ENCODE results near the gene PLEKHM2.
"Not testable (repeated sequence)": the region's sequence is repeated elsewhere in the genome, so short reads cannot be mapped to it uniquely, and the experiment has no call there.

The PLEKHM2 gene, protein sequence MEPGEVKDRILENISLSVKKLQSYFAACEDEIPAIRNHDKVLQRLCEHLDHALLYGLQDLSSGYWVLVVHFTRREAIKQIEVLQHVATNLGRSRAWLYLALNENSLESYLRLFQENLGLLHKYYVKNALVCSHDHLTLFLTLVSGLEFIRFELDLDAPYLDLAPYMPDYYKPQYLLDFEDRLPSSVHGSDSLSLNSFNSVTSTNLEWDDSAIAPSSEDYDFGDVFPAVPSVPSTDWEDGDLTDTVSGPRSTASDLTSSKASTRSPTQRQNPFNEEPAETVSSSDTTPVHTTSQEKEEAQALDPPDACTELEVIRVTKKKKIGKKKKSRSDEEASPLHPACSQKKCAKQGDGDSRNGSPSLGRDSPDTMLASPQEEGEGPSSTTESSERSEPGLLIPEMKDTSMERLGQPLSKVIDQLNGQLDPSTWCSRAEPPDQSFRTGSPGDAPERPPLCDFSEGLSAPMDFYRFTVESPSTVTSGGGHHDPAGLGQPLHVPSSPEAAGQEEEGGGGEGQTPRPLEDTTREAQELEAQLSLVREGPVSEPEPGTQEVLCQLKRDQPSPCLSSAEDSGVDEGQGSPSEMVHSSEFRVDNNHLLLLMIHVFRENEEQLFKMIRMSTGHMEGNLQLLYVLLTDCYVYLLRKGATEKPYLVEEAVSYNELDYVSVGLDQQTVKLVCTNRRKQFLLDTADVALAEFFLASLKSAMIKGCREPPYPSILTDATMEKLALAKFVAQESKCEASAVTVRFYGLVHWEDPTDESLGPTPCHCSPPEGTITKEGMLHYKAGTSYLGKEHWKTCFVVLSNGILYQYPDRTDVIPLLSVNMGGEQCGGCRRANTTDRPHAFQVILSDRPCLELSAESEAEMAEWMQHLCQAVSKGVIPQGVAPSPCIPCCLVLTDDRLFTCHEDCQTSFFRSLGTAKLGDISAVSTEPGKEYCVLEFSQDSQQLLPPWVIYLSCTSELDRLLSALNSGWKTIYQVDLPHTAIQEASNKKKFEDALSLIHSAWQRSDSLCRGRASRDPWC

DNA sequence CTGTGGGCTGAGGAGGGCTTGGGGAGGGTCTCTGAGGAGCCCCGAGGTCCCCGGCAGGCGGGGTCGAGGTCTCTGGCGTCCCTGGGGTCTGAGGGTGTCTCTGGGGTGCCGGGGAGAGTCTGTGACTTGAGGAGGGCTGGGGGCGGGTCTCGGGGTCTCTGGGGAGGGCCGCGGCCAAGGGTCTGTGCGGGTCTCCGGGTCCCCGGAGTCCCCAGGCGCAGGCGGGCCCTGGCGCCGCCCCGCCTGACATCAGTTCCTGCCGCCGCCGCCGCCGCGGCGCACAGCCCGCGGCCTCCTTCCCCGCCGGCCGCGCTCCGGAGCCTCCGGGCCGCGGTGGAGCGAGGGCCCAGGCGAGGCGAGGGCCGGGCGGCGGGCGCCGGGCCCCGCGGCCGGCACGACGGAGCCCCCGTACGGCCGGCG, at the start of gene PLEKHM2:
Gene PLEKHM2 (plus strand): TSS at position 279 of the 420 bp plus-strand sequence. CDS start 239 bp downstream, outside the sequence.
- DNase-seq (ENCODE audit: low spot score): peak; percentile 43

- no peak for DNase-seq (ENCODE audit: low spot score)
Measured at GRCh38 chr1:15636436-15636835, 47.7 kb upstream of the PLEKHM2 start.

DNA sequence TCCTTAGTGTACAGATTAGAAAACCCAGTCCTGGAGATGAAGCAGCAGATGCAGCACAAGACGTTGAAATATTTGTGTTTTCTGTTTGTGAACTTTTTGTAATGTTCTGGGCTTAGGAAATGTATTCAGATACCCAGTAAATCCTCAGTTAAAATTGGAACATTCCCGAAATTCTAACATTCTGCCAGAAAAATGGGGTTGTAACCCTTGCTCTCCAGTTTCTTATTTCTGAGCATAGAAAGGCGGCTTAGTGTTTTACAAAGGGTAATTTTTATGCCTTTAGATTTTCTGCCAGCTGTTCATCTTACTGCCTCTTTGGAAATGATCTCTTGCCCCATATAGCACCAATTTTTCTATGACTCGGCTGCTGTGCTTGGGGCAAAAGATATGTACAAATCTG, 46.3 kb upstream of the PLEKHM2 start:
- DNase-seq (ENCODE audit: low spot score): no peak

GRCh38 chr1:15639262-15639661, 44.9 kb upstream of the PLEKHM2 start:
- no peak for DNase-seq (ENCODE audit: low spot score)

DNA sequence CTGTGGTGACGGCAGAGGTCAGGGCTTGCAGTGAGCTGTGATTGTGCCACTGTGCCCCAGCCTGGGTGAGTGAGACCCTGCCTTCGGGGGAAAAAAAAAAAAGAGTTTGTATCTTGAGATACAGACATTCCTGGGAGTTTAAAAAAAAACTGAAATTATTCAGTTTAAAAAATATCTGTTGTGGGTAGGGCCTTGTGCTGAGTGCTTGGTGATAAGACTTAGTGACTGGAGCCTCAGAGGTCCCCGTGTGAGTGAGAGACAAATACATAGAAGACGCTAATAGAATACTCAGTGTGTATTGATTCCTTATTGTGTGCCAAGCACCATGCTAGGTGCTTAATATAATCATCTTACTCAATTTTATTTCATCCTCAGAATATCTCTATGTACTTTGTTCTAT, 44.2 kb upstream of the PLEKHM2 start:
- no peak for DNase-seq (ENCODE audit: low spot score)

- DNase-seq (ENCODE audit: low spot score): no peak
Measured at GRCh38 chr1:15640667-15641066, 43.5 kb upstream of the PLEKHM2 start.

- no peak for DNase-seq (ENCODE audit: low spot score)
Measured at GRCh38 chr1:15649937-15650336, 34.2 kb upstream of the PLEKHM2 start.

- no peak for DNase-seq (ENCODE audit: low spot score)
Measured at GRCh38 chr1:15650433-15650832, 33.7 kb upstream of the PLEKHM2 start.

- DNase-seq (ENCODE audit: low spot score): not testable (repeated sequence)
Measured at GRCh38 chr1:15652130-15652529, 32.0 kb upstream of the PLEKHM2 start.

- no peak for DNase-seq (ENCODE audit: low spot score)
Measured at GRCh38 chr1:15654091-15654690, 29.9 kb upstream of the PLEKHM2 start.

DNA sequence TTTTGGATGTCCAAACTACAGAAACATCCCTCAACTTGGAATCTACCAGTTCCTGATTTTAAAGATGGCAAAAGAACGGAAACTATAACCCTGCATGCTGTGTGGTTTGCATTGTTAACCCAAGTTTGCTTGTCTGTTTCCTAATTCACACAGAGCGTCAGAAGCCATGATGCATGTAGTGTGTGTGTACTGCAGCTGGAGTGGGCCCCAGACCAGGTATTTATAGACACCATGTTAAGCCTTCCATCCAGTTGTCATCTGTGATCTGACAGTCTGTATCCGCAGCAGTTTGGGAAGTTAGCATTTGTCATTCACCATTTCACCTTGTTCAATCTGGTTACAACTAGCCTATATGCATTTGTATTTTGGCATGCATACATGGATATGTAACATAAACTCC, 27.7 kb upstream of the PLEKHM2 start:
- DNase-seq (ENCODE audit: low spot score): no peak

GRCh38 chr1:15657021-15657420, 27.1 kb upstream of the PLEKHM2 start:
- no peak for DNase-seq (ENCODE audit: low spot score)

DNA sequence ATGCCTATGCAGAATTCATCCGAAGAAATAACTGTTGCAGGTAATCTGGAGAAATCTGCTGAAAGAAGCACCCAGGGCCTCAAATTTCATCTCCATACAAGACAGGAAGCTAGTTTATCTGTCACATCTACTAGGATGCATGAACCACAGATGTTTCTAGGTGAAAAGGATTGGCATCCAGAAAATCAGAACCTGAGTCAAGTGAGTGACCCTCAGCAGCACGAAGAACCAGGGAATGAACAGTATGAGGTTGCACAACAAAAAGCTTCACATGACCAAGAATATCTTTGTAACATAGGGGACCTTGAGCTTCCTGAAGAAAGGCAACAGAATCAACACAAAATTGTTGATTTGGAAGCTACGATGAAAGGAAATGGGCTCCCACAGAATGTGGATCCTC, 24.0 kb upstream of the PLEKHM2 start:
- no peak for DNase-seq (ENCODE audit: low spot score)

- DNase-seq (ENCODE audit: low spot score): no peak
Measured at GRCh38 chr1:15662477-15662876, 21.6 kb upstream of the PLEKHM2 start.

- no peak for DNase-seq (ENCODE audit: low spot score)
Measured at GRCh38 chr1:15663925-15664324, 20.2 kb upstream of the PLEKHM2 start.

GRCh38 chr1:15667362-15667761, 16.8 kb upstream of the PLEKHM2 start:
- DNase-seq (ENCODE audit: low spot score): no peak

DNA sequence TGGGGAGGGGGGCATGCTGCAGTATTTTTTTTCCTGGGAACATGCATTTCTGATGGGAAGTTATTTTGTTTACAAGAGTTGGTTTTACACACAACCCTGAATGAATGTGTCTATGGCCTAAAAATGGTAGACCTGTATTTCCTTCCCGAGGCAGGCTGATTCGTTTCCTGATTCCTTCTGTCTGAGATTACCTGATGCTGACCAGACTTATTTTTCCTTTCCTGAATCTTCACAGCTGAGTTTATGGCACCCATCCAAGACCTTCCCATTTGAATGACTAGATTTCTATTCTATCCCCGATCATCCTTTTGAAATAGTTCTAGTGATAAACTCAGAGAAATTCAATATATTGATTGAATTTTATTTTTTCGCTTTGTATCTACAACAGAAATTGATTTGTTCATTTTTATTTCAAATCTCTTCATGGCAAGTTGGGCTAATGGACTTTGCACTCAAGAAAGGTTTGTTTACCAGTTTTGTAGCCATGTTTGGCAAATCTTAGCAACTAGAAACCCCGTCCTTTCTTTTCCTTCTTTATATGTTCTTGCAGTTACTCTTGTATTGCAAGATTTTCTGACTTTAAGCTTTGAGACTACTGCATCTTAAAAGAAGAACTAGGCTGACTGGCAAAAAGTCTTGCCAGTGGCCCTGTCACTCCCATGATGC, 15.9 kb upstream of the PLEKHM2 start:
- no peak for DNase-seq (ENCODE audit: low spot score)

DNA sequence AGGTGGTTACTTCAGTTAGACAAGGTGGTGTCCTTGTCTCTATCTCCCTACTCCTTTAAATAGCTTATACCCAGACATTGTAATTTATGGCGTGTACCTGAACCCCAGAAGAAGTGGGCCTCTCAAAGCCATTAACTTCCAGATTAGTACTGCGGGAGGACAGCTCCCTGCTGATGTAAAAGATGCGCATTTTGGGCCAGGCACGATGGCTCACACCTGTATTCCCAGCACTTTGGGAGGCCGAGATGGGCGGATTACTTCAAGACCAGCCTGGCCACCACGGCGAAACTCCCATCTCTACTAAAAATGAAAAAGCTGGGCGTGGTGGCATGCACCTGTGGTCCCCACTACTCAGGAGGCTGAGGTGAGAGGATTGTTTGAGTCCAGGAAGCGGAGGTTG, 15.0 kb upstream of the PLEKHM2 start:
- no peak for DNase-seq (ENCODE audit: low spot score)

DNA sequence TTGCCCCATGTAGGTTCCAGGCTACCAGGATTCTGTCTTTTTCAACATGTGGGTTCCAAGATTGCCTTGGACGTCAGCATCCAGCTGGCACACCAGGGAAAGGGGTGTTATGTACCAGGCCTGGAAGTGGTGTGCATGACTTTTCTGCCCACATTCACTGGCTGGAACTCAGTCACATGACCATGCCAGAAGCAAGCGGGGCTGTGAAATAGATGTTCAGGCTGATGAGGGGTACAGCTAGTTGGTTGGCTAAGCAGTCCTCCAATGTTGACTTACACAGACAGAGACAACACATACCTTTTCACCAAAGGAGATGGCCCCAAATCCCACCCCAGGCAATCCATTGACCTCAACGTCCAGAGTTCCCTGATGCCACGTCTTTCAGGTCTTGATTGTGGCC, 14.3 kb upstream of the PLEKHM2 start:
- no peak for DNase-seq (ENCODE audit: low spot score)

- no peak for DNase-seq (ENCODE audit: low spot score)
Measured at GRCh38 chr1:15671430-15671829, 12.7 kb upstream of the PLEKHM2 start.

- no peak for DNase-seq (ENCODE audit: low spot score)
Measured at GRCh38 chr1:15674386-15675159, 9.5 kb upstream of the PLEKHM2 start.

All from CD4-positive, alpha-beta T cell treated with Interleukin-2 at 100 ng/mL for 4 hours (primary cell).